H1 (cell line): ENCODE data around the gene CHODL. TPM values are rescaled to one million over a fixed set of nuclear protein-coding genes. Genes with fewer than 3 reads are reported as not detected.

Experiments
- CHD7 ChIP-seq: fragments of 300-600 bp; sonication (generic); IDR thresholded peaks from 2 replicates; pipeline ENCODE4 v1.7.1; 2012; ENCODE audit warnings: low read length, moderate library complexity, mild to moderate bottlenecking, inconsistent platforms; ENCODE audit not compliant: insufficient replicate concordance
- JUN ChIP-seq: IDR thresholded peaks from 2 replicates; pipeline ENCODE4 v1.6.1; 2011; ENCODE audit warnings: low read depth, mild to moderate bottlenecking, improper control_type of control experiment, low read length
- KDM1A ChIP-seq: fragments of 200-600, 300-600 bp; sonication (generic); IDR thresholded peaks from 2 replicates; pipeline ENCODE4 v1.7.1; 2016; ENCODE audit warnings: mild to moderate bottlenecking, low read length, borderline replicate concordance
- SAP30 ChIP-seq: fragments of 300-600 bp; sonication (generic); IDR thresholded peaks from 2 replicates; pipeline ENCODE4 v1.7.1; 2012; ENCODE audit warnings: low read length, moderate library complexity, mild to moderate bottlenecking, inconsistent platforms; ENCODE audit not compliant: insufficient read depth, insufficient replicate concordance
- TAF7 ChIP-seq: optimal IDR thresholded peaks from 2 replicates; pipeline ENCODE3; 2011; ENCODE audit warnings: low read depth, mild to moderate bottlenecking, inconsistent platforms, low read length, moderate library complexity, borderline replicate concordance
- polyA plus RNA-seq, 7 experiments: library from polyadenylated mRNA; depleted of rRNA in 3 of 7; stranded (reverse) in 5 of 7; unstranded in 2 of 7; fragments of >200 nt in 5 of 7; fragments of 200-250 nt in 2 of 7; gene quantifications; 1 replicate in 5 of 7; 2 replicates in 1 of 7; 4 replicates in 1 of 7; pipeline versions ENCODE4 v1.2.1 to v1.2.3, GENCODE V29; 2011 to 2013; ENCODE audit warnings: missing spikeins in 2 of 7, mixed read lengths in 2 of 7
- total RNA-seq: library from RNA; stranded (reverse); fragmentation: NEBNext Ultra II Directional; extraction: Animal tissue kit (Norgen Biotek cat#: 25700); gene quantifications from 2 replicates; pipeline ENCODE4 v1.2.1, GENCODE V29; 2021

The CHODL gene
- total and polyA plus RNA-seq, 2 of the 8 experiments (the other 6 are each of a cell fraction or from before 2014, with no cell fraction given): 0.39 to 0.82 TPM

DNA sequence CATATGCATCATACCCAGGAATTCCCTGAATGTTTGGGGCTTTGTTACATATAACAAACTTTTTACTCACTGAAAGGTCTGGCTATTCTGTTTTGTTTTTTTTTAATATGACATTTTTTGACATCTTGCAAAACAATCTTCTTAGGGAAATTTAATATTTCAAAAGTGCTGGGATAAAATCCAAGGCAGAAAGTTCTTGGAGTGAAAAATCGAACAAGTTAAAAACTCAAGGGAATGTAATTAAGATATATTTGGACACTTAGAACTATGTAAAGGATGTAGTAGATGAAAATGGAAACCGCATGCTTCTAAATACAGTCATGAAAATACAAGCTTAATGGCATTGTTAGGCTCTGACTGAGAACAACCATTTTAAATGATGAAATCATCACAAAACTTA is 8.6 kb downstream of the CHODL start (continued):
- TF ChIP-seq CHD7 (no peak), JUN (no peak), KDM1A (no peak), TAF7 (no peak), SAP30 (no peak)
